ENCODE measurements around the gene PARD3. TPM values are rescaled to one million over a fixed set of nuclear protein-coding genes. Genes with fewer than 3 reads are reported as not detected.

Gene PARD3
- total and polyA plus RNA-seq, 2 donors (not counting 3 experiments of a cell fraction or from before 2014, with no cell fraction given) = 7.3 to 24.1 TPM

GRCh38 chr10:34601691-34602090 is 213.4 kb downstream of the PARD3 start:
- Histone ChIP-seq H3K36me3 (ENCODE audit: control insufficient read depth in 2 of 2, extremely low read depth in 1 of 2, insufficient read depth in 2 of 2, low read length in 2 of 2) (no peaks in the 10 kb centered on the region), H3K9me3 (replicated peaks; ENCODE audit: control insufficient read depth, insufficient read depth, low read length) (no peaks in the 10 kb centered on the region), H2AFZ (ENCODE audit: low read depth, low read length) (no peak overlapping the region), H3K9me1 (replicated peaks; ENCODE audit: control insufficient read depth, extremely low read depth, insufficient read depth, low read length) (no peaks in the 10 kb centered on the region), H3K4me1 (ENCODE audit: control insufficient read depth, extremely low read depth, insufficient read depth, low read length) (no peaks in the 10 kb centered on the region), H3K27ac (ENCODE audit: insufficient read depth, low read depth, low read length) (no peak overlapping the region), H3K4me2 (ENCODE audit: insufficient read depth, low read length) (no peak overlapping the region), H4K20me1 (replicated peaks; ENCODE audit: control insufficient read depth, extremely low read depth, insufficient read depth, low read length) (no peaks in the 10 kb centered on the region), H3K4me3 (replicated peaks in 1 of 3; ENCODE audit: insufficient read depth in 1 of 3, low read depth in 1 of 3, low read length in 3 of 3) (no peak overlapping the region), H3K27me3 (ENCODE audit: control insufficient read depth in 2 of 2, insufficient read depth in 2 of 2, low read length in 2 of 2) (no peaks in the 10 kb centered on the region), H3K9ac (replicated peaks; ENCODE audit: extremely low read depth, insufficient read depth, low read length) (no peak overlapping the region), H3K79me2 (ENCODE audit: control insufficient read depth, insufficient read depth, low read length) (no peaks in the 10 kb centered on the region)
- intact Hi-C loops (cut with micrococcal nuclease) = no loop called here
- CTCF ChIA-PET = interaction anchor here (1.0 kb wide), 1 partner anchor 20 kb away, joined by 3 read pairs; no protein-coding TSS in a partner anchor
- FAIRE-seq (no peak), DNase-seq (ENCODE audit: low read depth, low spot score) (no peak)
- no TSS peak for BruUV-seq (replicated peaks)
- no peak for TF ChIP-seq MYC (IDR thresholded peaks at IDR 0.05; ENCODE audit: low read depth, low read length)
- TF ChIP-seq CTCF (IDR thresholded peaks at IDR 0.05; ENCODE audit: extremely low read depth in 1 of 2, insufficient read depth in 1 of 2, low read depth in 1 of 2, low read length in 2 of 2) = no peak
- no peak for TF ChIP-seq POLR2AphosphoS5 (IDR thresholded peaks at IDR 0.05; ENCODE audit: insufficient read depth, low read depth, low read length)
- no peak for TF ChIP-seq POLR2A (IDR thresholded peaks at IDR 0.05; ENCODE audit: low read depth, low read length)
- TF ChIP-seq EZH2 (IDR thresholded peaks at IDR 0.05; ENCODE audit: borderline replicate concordance, low read depth, low read length, severe bottlenecking) = no peak
- TF ChIP-seq GATA2 (IDR thresholded peaks at IDR 0.05; ENCODE audit: insufficient read depth, insufficient read length, low read depth, low read length) = no peak
- TF ChIP-seq MAX (IDR thresholded peaks at IDR 0.05; ENCODE audit: insufficient read depth, insufficient read length) = no peak
- TF ChIP-seq FOS (IDR thresholded peaks at IDR 0.05; ENCODE audit: borderline replicate concordance, insufficient read depth, low read length) = no peak
- TF ChIP-seq JUN (IDR thresholded peaks at IDR 0.05; ENCODE audit: borderline replicate concordance, insufficient read depth, insufficient read length, low read depth) = no peak
- POLR2A ChIA-PET = no interaction called here
- dilution Hi-C loops (cut with MboI; ENCODE audit: extremely low pct_ligation_motif_present, low sequenced_read_pairs) = no loop called here
